ENCODE measurements around the gene FKBP15.

- TF ChIP-seq POLR2A (IDR thresholded peaks at IDR 0.05) (no peak), CTCF (IDR thresholded peaks at IDR 0.05) (no peak), POLR2AphosphoS5 (IDR thresholded peaks at IDR 0.05) (no peak)
Measured at GRCh38 chr9:113244556-113244955, 23.5 kb upstream of the FKBP15 start.

Data from stomach (tissue), 4 donors.